Endothelial cell of hepatic sinusoid (primary cell): Measurements from ENCODE around the gene POLD1.

Source experiments
- in situ Hi-C: cut with HindIII; loops from 2 replicates; pipeline ENCODE4 v1.10.0; 2017; ENCODE audit warnings: low sequenced_read_pairs

The POLD1 gene

DNA sequence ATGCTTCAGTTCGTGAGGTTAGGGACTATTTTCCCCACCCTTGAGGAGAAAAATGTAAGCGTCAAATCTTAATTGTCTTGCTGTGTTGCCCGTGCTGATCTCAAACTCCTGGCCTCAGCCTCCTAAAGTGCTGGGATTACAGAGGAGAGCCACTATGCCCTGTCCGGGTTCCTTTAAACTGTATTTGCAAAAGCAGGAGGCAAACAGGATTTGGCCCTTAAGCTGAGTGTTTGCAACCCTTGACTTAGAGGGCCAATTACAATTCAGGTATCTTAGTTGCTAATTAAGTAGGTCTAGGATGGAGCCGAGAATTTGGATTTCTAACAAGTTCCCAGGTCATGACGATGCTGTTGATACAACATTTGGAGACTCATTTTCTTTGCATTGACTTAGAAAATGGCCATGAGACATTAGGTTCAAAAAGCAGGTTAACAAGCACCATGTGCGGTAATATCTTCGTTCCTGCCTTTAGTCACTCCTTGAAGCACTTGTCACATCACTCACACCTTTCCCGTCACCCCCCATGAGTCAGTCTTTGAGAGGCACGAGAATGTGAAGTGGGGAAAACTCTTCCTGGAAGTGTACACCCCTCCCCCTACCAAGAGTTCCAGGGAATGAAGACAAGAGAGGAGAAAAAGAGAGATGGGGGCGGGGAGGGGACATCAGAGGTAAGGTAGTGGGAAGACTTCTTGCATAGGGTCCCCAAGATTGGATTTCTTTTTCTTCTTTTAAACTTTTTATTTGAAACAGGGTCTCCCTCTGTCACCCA lies 21.3 kb upstream of the POLD1 start:
- in situ Hi-C loops, result no loop called here

DNA sequence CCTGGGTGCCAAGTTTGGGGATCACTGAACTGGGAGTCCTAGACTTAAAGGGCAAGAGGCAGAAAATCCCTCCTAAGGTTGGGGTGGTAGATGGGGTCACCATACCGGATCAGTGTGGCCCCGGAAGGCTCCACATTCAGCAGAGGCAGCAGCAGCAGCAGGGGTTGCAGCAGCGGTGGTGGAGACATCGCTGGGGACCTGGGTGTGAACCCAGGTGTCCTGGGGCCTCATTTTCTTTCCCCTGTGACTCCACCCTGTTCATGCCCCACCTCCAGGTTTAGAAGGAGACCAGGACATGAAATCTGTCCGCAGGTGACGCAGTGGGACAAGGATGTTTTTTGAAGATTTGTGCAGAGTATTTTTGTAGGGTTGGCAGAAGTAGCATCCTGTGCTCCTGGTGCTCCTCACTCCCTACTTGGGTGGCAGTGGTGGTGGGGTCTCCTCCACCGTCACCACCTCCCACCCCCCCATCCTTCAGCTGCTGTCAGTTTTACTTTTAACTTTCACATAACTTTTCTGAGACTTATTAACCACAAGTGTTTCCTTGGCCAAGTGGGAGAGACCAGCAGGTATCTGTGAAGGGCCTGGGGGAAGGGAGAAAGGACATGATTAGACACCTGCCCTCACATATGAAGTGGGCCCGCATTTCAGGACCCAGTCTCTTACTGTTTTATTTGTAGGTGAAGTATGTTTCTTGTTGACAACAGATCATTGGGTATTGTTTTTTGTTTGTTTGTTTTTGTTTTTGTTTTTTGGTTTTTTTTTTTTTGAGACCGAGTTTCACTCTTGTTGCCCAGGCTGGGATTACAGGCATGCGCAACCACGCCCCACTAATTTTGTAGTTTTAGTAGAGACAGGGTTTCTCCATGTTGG lies 18.5 kb upstream of the POLD1 start, which contains the start of gene NAPSA:
Gene NAPSA (minus strand): TSS at position 206 of the 873 bp plus-strand sequence. CDS start 18 bp downstream, at position 188.
- in situ Hi-C loops, result no loop called here

DNA sequence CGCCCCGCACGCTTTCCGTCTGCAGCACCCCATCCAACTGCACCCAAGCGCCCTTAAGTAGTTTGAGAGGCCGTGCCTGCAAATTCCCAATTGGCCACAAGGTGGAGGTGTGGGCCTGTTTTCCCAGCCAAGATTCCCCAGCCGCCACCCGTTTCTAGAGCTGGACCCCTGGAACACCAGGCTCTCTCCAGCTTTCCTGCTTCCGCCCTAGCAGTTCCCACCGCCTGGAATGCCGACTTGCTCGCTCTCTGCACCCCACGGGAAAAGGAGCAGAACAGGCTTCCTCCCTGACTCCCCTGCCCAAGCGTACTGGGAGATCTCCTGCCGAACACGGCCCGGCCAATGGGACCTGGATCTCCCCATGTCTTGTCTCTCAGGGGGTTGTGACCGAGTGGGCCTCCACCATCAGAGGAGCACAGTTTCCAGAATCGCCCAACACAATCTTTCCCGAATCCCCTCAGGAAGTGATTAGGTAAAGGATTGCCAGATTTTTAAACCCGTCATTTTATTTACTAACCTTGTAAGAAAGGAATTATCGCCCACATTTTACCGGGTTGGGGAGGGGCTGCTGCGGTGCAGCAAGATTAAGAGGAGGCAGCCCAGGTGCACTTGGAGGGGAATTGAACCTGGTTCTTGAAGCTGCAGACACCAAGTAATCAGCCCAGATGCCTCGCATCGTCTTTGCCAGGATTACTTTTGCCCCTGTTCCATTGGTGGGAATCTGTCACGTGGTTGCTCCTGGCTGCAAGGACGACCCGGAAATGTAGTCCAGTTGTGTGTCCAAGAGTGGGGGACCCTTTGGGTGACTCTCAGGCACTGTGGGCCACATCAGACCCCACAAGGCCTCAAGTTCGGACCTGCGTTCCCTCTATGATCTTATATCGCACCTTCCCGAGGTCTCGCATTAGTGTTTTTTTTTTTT lies 15.2 kb upstream of the POLD1 start:
- in situ Hi-C loops, result no loop called here

DNA sequence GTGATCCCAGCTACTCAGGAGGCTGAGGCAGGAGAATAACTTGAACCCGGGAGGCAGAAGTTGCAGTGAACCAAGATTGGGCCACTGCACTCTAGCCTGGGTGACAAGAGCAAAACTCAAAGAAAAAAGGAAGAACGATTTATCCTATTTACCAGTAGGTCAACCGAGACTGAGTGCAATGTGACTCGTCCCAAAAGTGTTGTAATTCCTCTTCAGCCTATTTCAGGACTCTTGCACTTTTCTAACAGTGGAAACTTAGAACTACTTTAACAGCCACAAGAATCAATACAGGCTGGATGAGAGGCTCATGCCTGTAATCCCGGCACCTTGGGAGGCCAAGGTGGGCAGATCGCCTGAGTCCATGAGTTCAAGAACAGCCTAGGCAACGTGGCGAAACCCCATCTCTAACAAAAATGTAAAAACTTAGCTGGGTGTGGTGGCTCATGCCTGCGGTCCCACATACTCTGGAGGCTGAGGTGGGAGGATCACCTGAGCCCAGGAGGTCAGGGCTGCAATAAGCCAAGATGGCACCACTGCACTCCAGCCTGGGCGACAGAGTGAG lies 12.2 kb upstream of the POLD1 start:
- in situ Hi-C loops, result no loop called here

DNA sequence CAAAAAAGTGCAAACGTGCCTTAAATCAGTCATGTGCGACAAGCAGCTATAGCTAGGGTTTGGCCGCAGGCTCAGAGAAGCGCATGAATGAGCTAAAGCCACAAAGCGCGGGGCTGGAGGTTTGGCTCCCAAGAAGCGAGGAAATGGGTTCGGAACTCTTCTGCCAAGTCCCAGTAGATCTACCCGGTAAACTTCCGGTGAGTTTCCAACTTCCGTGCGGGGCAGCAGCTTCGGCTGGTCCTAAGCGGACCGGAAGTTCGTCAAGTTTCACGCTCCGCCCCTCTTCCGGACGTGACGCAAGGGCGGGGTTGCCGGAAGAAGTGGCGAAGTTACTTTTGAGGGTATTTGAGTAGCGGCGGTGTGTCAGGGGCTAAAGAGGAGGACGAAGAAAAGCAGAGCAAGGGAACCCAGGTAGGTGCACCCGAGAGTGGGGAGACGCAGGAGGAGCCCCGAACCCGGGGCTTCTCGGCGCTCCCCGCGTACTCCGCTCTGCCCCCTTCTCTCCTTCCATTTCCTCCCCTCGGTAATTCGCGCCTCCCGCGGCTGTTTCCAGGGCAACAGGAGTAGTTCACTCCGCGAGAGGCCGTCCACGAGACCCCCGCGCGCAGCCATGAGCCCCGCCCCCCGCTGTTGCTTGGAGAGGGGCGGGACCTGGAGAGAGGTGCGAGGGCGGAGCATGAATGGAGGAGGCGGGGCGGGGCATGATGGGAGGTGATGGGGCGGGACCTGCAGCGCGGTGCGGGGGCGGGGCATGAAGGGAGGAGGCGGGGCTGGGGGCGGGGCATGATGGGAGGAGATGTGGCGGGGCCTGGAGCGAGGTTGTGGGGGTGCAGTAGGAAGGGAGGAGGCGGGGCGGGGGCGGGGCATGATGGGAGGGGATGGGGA lies 7.7 kb upstream of the POLD1 start, which contains the start of gene NR1H2:
Gene NR1H2 (plus strand): TSS at position 292 of the 885 bp plus-strand sequence. CDS start 1,149 bp downstream, outside the sequence.
- in situ Hi-C loops, result no loop called here

DNA sequence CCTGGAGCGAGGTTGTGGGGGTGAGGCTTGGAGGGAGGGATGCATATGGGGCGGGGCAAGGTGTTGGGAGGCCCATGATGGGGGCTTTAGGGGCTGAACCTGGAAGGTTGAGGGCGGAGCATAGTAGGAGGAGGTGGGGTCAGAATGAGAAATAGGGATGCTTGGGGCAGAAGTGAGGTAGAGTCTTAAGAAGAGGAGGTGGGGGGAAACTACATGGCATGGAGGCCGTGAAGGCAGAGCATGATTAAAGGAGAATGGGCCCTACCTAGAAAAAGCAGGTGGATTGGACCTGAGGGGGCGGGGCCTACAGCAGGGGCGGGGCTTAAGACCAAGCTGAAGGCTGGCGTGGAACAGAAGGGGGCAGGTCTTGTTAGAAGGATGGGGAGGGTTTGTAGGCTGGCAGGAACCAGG lies 7.1 kb upstream of the POLD1 start:
- in situ Hi-C loops, result no loop called here

DNA sequence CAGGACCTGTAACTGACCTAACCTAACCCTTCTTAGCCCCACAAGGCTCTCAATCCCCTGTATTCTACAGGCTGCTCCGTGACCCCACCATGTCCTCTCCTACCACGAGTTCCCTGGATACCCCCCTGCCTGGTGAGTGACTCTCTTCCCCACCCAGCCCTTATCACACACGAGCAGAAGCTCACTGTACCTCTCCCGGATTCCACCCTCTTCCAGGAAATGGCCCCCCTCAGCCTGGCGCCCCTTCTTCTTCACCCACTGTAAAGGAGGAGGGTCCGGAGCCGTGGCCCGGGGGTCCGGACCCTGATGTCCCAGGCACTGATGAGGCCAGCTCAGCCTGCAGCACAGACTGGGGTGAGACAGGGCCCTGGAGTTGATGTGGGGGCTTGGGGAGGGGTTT lies 6.6 kb upstream of the POLD1 start:
- in situ Hi-C loops, result no loop called here

DNA sequence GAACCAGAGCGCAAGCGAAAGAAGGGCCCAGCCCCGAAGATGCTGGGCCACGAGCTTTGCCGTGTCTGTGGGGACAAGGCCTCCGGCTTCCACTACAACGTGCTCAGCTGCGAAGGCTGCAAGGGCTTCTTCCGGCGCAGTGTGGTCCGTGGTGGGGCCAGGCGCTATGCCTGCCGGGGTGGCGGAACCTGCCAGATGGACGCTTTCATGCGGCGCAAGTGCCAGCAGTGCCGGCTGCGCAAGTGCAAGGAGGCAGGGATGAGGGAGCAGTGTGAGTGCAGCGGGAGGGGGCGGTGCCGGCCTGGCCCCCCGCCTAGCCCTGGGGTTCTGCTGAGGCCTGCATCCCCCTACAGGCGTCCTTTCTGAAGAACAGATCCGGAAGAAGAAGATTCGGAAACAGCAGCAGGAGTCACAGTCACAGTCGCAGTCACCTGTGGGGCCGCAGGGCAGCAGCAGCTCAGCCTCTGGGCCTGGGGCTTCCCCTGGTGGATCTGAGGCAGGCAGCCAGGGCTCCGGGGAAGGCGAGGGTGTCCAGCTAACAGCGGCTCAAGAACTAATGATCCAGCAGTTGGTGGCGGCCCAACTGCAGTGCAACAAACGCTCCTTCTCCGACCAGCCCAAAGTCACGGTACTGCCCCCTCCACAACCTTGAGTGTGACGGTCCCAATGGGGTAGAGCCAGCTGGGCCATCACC lies 5.8 kb upstream of the POLD1 start:
- in situ Hi-C loops, result no loop called here

DNA sequence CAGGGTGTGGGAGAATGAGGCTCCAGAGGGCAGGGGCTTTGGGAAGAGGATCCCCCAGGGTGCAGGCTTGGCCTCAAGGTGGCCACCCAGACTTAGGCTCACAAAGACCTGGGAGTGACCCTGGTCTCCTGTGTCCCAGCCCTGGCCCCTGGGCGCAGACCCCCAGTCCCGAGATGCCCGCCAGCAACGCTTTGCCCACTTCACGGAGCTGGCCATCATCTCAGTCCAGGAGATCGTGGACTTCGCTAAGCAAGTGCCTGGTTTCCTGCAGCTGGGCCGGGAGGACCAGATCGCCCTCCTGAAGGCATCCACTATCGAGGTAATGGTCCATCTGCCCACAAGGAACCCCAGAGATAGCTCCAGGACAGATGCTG lies 5.3 kb upstream of the POLD1 start:
- in situ Hi-C loops, result no loop called here

DNA sequence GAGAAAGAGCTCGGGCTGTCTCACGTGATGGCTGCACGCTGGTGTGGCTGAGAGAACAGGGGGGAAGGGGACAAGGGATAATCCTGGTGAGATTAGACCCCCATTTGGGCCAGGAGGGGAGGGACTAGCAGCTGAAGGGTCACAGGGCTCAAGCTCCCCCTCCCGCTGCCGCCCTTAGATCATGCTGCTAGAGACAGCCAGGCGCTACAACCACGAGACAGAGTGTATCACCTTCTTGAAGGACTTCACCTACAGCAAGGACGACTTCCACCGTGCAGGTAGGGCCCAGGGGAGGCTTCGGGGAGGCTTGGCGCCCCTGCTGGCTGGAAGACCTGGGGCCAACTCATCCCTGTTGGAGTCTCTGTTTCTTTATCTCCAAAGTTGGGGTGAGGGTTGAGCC lies 4.5 kb upstream of the POLD1 start:
- in situ Hi-C loops, result no loop called here

DNA sequence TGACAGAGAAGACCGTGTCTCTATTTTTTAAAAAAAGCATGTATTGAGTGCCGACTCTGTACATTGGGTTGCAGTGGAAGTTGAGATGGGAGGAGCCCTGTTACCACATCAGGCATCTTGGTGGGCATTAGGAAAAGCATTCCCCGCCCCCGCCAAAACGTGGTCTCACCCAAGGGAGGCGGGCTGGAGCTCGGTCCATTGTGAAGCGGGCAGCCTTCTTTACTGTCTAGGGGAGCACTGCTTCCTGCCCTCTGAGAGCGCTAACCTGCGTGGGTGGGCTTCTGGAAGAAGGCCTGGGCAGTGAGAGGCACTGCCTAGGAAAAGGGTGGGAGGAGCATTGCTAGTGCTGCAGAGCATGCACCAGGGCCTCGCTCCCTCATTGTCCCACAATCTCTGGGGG lies 4.0 kb upstream of the POLD1 start:
- in situ Hi-C loops, result no loop called here

DNA sequence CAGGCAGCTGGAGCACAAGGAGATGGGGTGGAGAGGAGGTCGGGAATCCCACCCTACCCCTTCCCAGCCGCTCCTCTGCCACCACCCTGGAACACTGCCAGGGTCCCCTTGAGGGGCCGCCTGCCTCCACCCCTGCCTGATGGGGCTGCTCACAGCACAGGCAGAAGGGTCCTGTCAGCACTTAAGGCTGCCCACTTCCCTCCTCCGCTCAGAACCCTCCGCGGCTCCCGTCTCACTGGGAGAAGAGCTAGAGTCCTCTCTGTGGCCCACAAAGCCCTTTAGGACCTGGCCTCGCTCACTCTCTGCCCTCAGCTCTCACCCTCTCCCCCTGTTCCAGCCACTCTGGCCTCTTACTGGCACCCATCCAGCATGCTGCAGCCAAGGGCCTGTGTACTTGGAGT lies 3.4 kb upstream of the POLD1 start:
- in situ Hi-C loops, result no loop called here

DNA sequence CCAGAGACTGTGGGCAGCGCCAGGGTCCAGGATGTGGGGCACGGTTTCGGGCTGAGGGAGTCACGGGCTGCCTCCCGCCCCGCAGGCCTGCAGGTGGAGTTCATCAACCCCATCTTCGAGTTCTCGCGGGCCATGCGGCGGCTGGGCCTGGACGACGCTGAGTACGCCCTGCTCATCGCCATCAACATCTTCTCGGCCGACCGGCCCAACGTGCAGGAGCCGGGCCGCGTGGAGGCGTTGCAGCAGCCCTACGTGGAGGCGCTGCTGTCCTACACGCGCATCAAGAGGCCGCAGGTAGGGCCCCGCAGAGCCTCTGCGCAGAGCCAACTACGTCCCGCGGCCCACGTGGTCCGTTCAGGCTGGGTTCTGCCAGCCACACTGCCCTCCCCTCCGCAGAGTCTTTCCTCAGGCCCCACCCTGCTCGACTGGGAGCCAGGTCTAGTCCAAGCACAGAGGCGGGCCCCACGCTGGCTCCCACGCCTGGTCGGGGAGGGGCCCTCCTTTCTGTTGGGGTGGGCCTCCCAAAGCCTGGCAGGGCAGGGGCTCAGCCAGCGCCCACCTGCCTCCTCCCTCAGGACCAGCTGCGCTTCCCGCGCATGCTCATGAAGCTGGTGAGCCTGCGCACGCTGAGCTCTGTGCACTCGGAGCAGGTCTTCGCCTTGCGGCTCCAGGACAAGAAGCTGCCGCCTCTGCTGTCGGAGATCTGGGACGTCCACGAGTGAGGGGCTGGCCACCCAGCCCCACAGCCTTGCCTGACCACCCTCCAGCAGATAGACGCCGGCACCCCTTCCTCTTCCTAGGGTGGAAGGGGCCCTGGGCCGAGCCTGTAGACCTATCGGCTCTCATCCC lies 2.0 kb upstream of the POLD1 start:
- in situ Hi-C loops, result no loop called here

DNA sequence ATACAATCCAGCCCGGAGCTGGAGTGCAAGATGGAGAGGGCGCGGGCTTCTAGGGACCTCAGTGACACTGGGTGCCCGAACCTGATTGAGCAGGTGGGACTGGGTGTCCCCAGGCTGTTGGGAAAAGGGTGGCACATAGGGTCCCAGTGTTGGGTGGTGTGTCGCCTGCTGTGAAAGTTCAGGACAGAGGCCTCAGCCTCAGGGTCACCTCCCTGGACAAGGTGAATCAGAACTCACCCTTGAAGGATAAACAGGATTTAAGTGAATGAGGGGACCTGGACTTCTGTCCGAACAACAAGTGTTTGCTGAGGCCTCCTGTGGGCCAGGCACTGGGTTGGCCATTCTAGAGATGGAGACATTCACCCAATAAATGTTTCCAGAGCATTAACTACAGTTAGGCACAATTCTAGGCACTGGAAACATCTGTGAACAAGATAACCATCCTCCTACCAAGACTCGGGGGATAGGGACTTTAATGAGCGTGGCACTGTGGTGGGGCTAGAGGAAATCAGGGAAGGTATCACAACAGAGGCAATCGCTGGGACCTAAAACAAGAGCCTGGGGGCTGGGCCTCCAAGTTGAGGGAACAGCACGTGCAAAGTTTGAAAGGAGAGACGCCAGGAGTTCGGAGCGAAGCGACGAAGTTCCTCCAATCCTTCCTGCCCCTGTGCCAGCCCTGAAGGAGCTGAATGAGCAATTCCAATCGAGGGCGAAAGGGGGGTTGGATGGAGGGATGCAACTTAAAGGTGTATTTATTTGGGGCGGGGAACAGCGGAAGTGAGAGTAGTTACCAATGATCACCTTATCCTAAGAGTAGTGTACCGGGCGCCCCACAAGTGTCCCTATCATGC lies 921 bp upstream of the POLD1 start:
- in situ Hi-C loops, result no loop called here

DNA sequence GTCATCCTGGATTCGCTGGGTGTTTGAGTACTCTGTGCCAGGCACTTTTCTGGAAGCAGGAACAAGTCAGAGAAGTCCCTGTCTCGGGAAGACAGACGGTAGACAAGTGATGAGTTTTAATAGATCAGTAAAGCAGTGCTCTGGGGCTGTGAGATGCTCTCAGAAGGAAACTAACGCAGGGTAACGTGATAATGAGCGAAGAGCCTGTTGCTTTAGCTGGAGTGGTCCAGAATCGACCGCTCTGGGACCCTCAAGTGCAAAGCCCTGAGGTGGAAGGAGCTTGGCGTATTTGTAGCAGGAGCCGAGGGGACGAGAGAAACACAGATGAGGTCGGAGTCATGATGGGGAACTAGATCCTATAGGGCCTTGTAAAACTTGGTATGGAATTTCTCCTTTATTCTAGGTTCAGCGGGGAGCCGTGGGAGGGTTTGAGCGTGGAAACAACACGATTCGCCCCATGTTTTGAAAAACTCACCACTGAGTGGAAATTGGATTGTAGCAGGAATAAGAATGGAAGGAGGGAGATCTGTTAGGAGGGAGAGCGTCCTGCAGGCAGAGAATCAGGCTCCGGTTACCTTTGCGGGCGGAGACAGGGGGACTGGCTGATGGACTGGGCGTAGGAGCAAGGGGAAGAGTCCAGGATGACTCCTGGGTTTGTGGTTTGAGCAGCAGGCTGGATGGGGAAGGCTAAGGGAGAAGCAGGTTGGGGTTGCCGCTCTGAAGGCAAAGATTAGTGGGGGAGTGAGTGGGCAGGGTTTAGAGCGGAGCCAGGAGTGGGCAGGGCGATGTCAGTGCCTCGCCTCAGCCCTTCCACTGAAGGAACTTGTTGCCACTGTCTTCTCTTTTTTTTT lies 763 bp downstream of the POLD1 start:
- in situ Hi-C loops, result no loop called here

DNA sequence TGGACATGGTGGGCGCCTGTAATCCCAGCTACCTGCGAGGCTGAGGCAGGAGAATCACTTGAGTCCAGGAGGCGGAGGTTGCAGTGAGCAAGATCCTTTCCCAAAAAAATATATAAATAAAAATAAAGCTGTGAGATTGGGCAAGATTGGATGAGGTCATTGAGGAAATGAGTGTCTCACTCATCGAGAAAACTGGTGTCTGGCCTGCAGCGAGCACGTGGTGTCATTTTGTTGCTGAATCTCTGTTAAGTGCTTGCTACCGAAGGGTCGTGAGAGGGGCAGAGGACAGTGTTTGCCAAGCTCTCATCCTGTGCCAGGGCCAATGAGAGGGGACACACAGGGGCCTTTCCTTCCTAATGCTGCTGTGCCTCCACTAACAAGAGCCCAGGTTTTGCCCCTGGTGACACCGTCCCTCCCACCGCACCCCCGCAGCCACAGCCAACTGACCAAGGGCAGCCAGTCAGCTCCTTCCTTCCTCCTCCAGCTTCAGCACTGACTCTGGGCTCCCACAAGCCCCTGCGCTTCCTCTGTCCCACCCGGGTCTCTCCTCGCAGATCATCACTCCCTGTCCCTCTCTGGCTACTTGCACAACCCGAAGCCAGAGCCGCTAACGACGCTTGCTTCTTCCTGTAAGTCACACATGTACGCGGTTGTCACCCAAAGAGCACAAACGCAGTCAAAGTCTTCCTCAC lies 3.2 kb downstream of the POLD1 start:
- in situ Hi-C loops, result no loop called here
